ENCODE data around the gene WDR87.
"Not testable (repeated sequence)": the region's sequence is repeated elsewhere in the genome, so short reads cannot be mapped to it uniquely, and the experiment has no call there.

WDR87 gene

GRCh38 chr19:37929355-37929923 lies 23.0 kb upstream of the WDR87 start:
- DNase-seq = no peak

GRCh38 chr19:37928527-37929286 lies 22.3 kb upstream of the WDR87 start:
- DNase-seq = no peak

- no peak for DNase-seq
Measured at GRCh38 chr19:37926711-37927110, 20.3 kb upstream of the WDR87 start.

- DNase-seq = no peak
Measured at GRCh38 chr19:37926255-37926654, 19.9 kb upstream of the WDR87 start.

GRCh38 chr19:37925212-37925611 lies 18.8 kb upstream of the WDR87 start:
- no peak for DNase-seq

GRCh38 chr19:37924573-37924972 lies 18.2 kb upstream of the WDR87 start:
- DNase-seq = not testable (repeated sequence)

GRCh38 chr19:37920591-37921450 lies 14.4 kb upstream of the WDR87 start:
- no peak for DNase-seq

- no peak for DNase-seq
Measured at GRCh38 chr19:37914908-37915307, 8.5 kb upstream of the WDR87 start.

- no peak for DNase-seq
Measured at GRCh38 chr19:37909661-37910199, 3.3 kb upstream of the WDR87 start.

GRCh38 chr19:37907735-37908455 lies 1.5 kb upstream of the WDR87 start:
- no peak for DNase-seq

- DNase-seq = peak; percentile 95
Measured at GRCh38 chr19:37906869-37907734, 708 bp upstream of the WDR87 start, which contains the start of gene SIPA1L3. Gene SIPA1L3, plus strand, starts transcription at chr19:37907208. Its CDS starts 174,358 bp downstream, at chr19:38081566.

GRCh38 chr19:37903096-37903495 lies 3.3 kb downstream of the WDR87 start:
- no peak for DNase-seq

GRCh38 chr19:37902668-37903067 lies 3.7 kb downstream of the WDR87 start:
- DNase-seq = peak; percentile 89

- no peak for DNase-seq
Measured at GRCh38 chr19:37899966-37900365, 6.4 kb downstream of the WDR87 start.

- no peak for DNase-seq
Measured at GRCh38 chr19:37899453-37899852, 6.9 kb downstream of the WDR87 start.

GRCh38 chr19:37896180-37896579 lies 10.2 kb downstream of the WDR87 start:
- no peak for DNase-seq

GRCh38 chr19:37893845-37894575 lies 12.4 kb downstream of the WDR87 start:
- DNase-seq = no peak

GRCh38 chr19:37886571-37886970 lies 19.8 kb downstream of the WDR87 start:
- no peak for DNase-seq

- DNase-seq = no peak
Measured at GRCh38 chr19:37885392-37885791, 21.0 kb downstream of the WDR87 start.

- DNase-seq = no peak
Measured at GRCh38 chr19:37877147-37877546, 29.2 kb downstream of the WDR87 start.

GRCh38 chr19:37876032-37876431 lies 30.4 kb downstream of the WDR87 start:
- DNase-seq = no peak
